ENCODE measurements around the gene NCKIPSD. TPM values are rescaled to one million over a fixed set of nuclear protein-coding genes. Genes with fewer than 3 reads are reported as not detected.

Gene NCKIPSD
- total and polyA plus RNA-seq, 7 donors, result 5.9 to 8.6 (median 6.5) TPM

- ATAC-seq (no peak), DNase-seq (no peak)
- Histone ChIP-seq H3K4me1 (peaks cover 5% of the 10 kb centered on the region), H3K27me3 (ENCODE audit: insufficient read depth in 3 of 3, low read length in 2 of 3) (no peaks in the 10 kb centered on the region), H3K27ac (no peak overlapping the region), H3K4me3 (no peak overlapping the region), H3K36me3 (ENCODE audit: insufficient read depth in 1 of 2, low read depth in 1 of 2) (no peaks in the 10 kb centered on the region), H3K9me3 (no peaks in the 10 kb centered on the region)
- WGBS, 3 donors, result 78 to 93% (median 85%) methylated on average over 3 of the region's 3 CpGs
- TF ChIP-seq CTCF (IDR thresholded peaks at IDR 0.05), result no peak
- intact Hi-C loops (cut with DNase I), result no loop called here
These were observed 44.3 kb downstream of the NCKIPSD start for GRCh38 chr3:48641396-48641795.

GRCh38 chr3:48639944-48640606 is 45.6 kb downstream of the NCKIPSD start:
- Histone ChIP-seq H3K4me1 (peaks cover 11% of the 10 kb centered on the region), H3K4me3 (no peak overlapping the region), H3K36me3 (ENCODE audit: insufficient read depth in 1 of 2, low read depth in 1 of 2) (no peaks in the 10 kb centered on the region), H3K27me3 (ENCODE audit: insufficient read depth in 3 of 3, low read length in 2 of 3) (no peaks in the 10 kb centered on the region), H3K27ac (no peak overlapping the region), H3K9me3 (no peaks in the 10 kb centered on the region)
- ATAC-seq (no peak), DNase-seq (no peak)
- intact Hi-C loops (cut with DNase I), result no loop called here
- TF ChIP-seq CTCF (IDR thresholded peaks at IDR 0.05), result no peak
- WGBS, 3 donors, result 70 to 73% (median 72%) methylated on average over 35 to 38 of the region's 38 CpGs

GRCh38 chr3:48637305-48637704 is 48.4 kb downstream of the NCKIPSD start:
- no peak for DNase-seq
- 56 to 68% (median 63%) methylated on average over 6 of the region's 6 CpGs for WGBS, 3 donors
- Histone ChIP-seq H3K4me1 (peaks cover 19% of the 10 kb centered on the region), H3K4me3 (no peak overlapping the region), H3K9me3 (no peaks in the 10 kb centered on the region), H3K27me3 (ENCODE audit: insufficient read depth in 3 of 3, low read length in 2 of 3) (no peaks in the 10 kb centered on the region), H3K36me3 (ENCODE audit: insufficient read depth in 1 of 2, low read depth in 1 of 2) (peaks cover 0 to 7% of the 10 kb centered on the region in 2 donors), H3K27ac (no peak overlapping the region)
- intact Hi-C loops (cut with DNase I), result no loop called here
- TF ChIP-seq CTCF (IDR thresholded peaks at IDR 0.05), result no peak
- no peak for ATAC-seq

GRCh38 chr3:48636149-48636655 is 49.5 kb downstream of the NCKIPSD start:
- Histone ChIP-seq H3K27me3 (ENCODE audit: insufficient read depth in 3 of 3, low read length in 2 of 3) (no peaks in the 10 kb centered on the region), H3K4me3 (peak overlapping the region; percentile 92), H3K4me1 (peaks cover 19% of the 10 kb centered on the region), H3K9me3 (no peaks in the 10 kb centered on the region), H3K27ac (peak overlapping the region; percentile 79), H3K36me3 (ENCODE audit: insufficient read depth in 1 of 2, low read depth in 1 of 2) (peaks cover 0 to 7% of the 10 kb centered on the region in 2 donors)
- WGBS, 3 donors, result 24 to 36% (median 30%) methylated on average over 10 of the region's 10 CpGs
- ATAC-seq, result no peak
- intact Hi-C loops (cut with DNase I), result no loop called here
- no peak for TF ChIP-seq CTCF (IDR thresholded peaks at IDR 0.05)
- DNase-seq, result peak in 1 of 2 donors; percentile 32
